H9 (cell line): ENCODE results near the gene ETV3L. TPM values are rescaled to one million over a fixed set of nuclear protein-coding genes. Genes with fewer than 3 reads are reported as not detected.

ENCODE experiments used
- DNase-seq: peaks from one replicate; pipeline ENCODE4 v3.0.0-alpha.2; 2017
- H2AFZ ChIP-seq: one replicate; pipeline ENCODE4 v1.6.1; 2013; ENCODE audit warnings: mild to moderate bottlenecking, low read length, control low read depth, moderate library complexity
- H2AK5ac ChIP-seq: 2 replicates; pipeline ENCODE4 v1.6.1; 2013; ENCODE audit warnings: low read length, control low read depth, mixed read lengths; ENCODE audit not compliant: insufficient read length
- H2BK120ac ChIP-seq: one replicate; pipeline ENCODE4 v1.6.1; 2013; ENCODE audit warnings: low read depth, mild to moderate bottlenecking, low read length, control low read depth, inconsistent platforms; ENCODE audit not compliant: poor library complexity, severe bottlenecking
- H2BK12ac ChIP-seq: 2 replicates; pipeline ENCODE4 v1.6.1; 2013; ENCODE audit warnings: low read length, control low read depth, mixed read lengths, low read depth; ENCODE audit not compliant: insufficient read length
- H2BK15ac ChIP-seq: 2 replicates; pipeline ENCODE4 v1.6.1; 2013; ENCODE audit warnings: low read depth, low read length, control low read depth
- H2BK20ac ChIP-seq: one replicate; pipeline ENCODE4 v1.6.1; 2013; ENCODE audit warnings: low read depth, mild to moderate bottlenecking, low read length, control low read depth, inconsistent platforms; ENCODE audit not compliant: poor library complexity, severe bottlenecking
- H2BK5ac ChIP-seq: 2 replicates; pipeline ENCODE4 v1.6.1; 2013; ENCODE audit warnings: low read length, control low read depth, mixed read lengths; ENCODE audit not compliant: insufficient read length
- H3K14ac ChIP-seq: 2 replicates; pipeline ENCODE4 v1.6.1; 2013; ENCODE audit warnings: low read length, control low read depth; ENCODE audit not compliant: insufficient read depth
- H3K18ac ChIP-seq: 2 replicates; pipeline ENCODE4 v1.6.1; 2013; ENCODE audit warnings: low read depth, mild to moderate bottlenecking, mixed read lengths, low read length, control low read depth; ENCODE audit not compliant: insufficient read length
- H3K23ac ChIP-seq: 2 replicates; pipeline ENCODE4 v1.6.1; 2013; ENCODE audit warnings: low read length, control low read depth, mixed read lengths, low read depth; ENCODE audit not compliant: insufficient read length
- H3K23me2 ChIP-seq: 2 replicates; pipeline ENCODE4 v1.6.1; 2013; ENCODE audit warnings: low read depth, mild to moderate bottlenecking, mixed read lengths, low read length, control low read depth; ENCODE audit not compliant: insufficient read length, poor library complexity, severe bottlenecking
- H3K27ac ChIP-seq: 2 replicates; pipeline ENCODE4 v1.5.1; 2013; ENCODE audit warnings: low read length, control low read depth, mixed read lengths, low read depth; ENCODE audit not compliant: insufficient read length
- H3K27me3 ChIP-seq: 2 replicates; pipeline ENCODE4 v1.6.1; 2013; ENCODE audit warnings: low read length, control low read depth, inconsistent platforms; ENCODE audit not compliant: insufficient read depth
- H3K4ac ChIP-seq: 2 replicates; pipeline ENCODE4 v1.6.1; 2013; ENCODE audit warnings: low read depth, mild to moderate bottlenecking, control low read depth, inconsistent platforms, low read length, moderate library complexity
- H3K4me1 ChIP-seq: 2 replicates; pipeline ENCODE4 v1.6.1; 2013; ENCODE audit warnings: low read length, control low read depth, inconsistent platforms; ENCODE audit not compliant: insufficient read depth
- H3K4me2 ChIP-seq: 2 replicates; pipeline ENCODE4 v1.6.1; 2013; ENCODE audit warnings: low read length, control low read depth, mixed read lengths; ENCODE audit not compliant: insufficient read length, insufficient read depth
- H3K56ac ChIP-seq: 2 replicates; pipeline ENCODE4 v1.6.1; 2013; ENCODE audit warnings: low read depth, mild to moderate bottlenecking, mixed read lengths, low read length, control low read depth; ENCODE audit not compliant: insufficient read length
- H3K79me1 ChIP-seq: 2 replicates; pipeline ENCODE4 v1.6.1; 2013; ENCODE audit warnings: low read depth, mild to moderate bottlenecking, moderate library complexity, low read length, control low read depth, inconsistent platforms; ENCODE audit not compliant: insufficient read depth, poor library complexity, severe bottlenecking
- H3K79me2 ChIP-seq: 2 replicates; pipeline ENCODE4 v1.6.1; 2013; ENCODE audit warnings: low read length, control low read depth, inconsistent platforms; ENCODE audit not compliant: insufficient read depth
- H3K9ac ChIP-seq: 2 replicates; pipeline ENCODE4 v1.6.1; 2013; ENCODE audit warnings: low read length, control low read depth, mixed read lengths; ENCODE audit not compliant: insufficient read length; ENCODE audit errors: extremely low read depth
- H3K9me3 ChIP-seq: one replicate; pipeline ENCODE4 v1.6.1; 2013; ENCODE audit warnings: low read depth, low read length, inconsistent platforms; ENCODE audit not compliant: control insufficient read depth
- H3T11ph ChIP-seq: one replicate; pipeline ENCODE4 v1.6.1; 2013; ENCODE audit warnings: mild to moderate bottlenecking, low read length, control low read depth, inconsistent platforms
- H4K20me1 ChIP-seq: one replicate; pipeline ENCODE4 v1.6.1; 2013; ENCODE audit not compliant: control insufficient read depth, insufficient read length, insufficient read depth
- H4K5ac ChIP-seq: 2 replicates; pipeline ENCODE4 v1.6.1; 2013; ENCODE audit warnings: low read depth, mild to moderate bottlenecking, mixed read lengths, low read length, control low read depth; ENCODE audit not compliant: insufficient read length
- H4K8ac ChIP-seq: replicated peaks from 2 replicates; pipeline ENCODE4 v1.6.1; 2013; ENCODE audit warnings: low read length, control low read depth, mixed read lengths, low read depth; ENCODE audit not compliant: insufficient read length
- H4K91ac ChIP-seq: 2 replicates; pipeline ENCODE4 v1.6.1; 2013; ENCODE audit warnings: low read depth, mild to moderate bottlenecking, moderate library complexity, mixed read lengths, low read length, control low read depth; ENCODE audit not compliant: insufficient read length
- H3K27ac Mint-ChIP-seq, 3 experiments: 2 replicates in 2 of 3; 3 replicates in 1 of 3; pipeline ENCODE4 v1.8.0; 2020 to 2021; ENCODE audit warnings: mixed read lengths in 3 of 3, mild to moderate bottlenecking in 1 of 3, moderate library complexity in 1 of 3
- H3K27me3 Mint-ChIP-seq: 2 replicates; pipeline ENCODE4 v1.8.0; 2021; ENCODE audit warnings: low read depth, mild to moderate bottlenecking, moderate library complexity, mixed read lengths
- H3K36me3 Mint-ChIP-seq, 3 experiments: 2 replicates in 2 of 3; 3 replicates in 1 of 3; pipeline ENCODE4 v1.8.0; 2020 to 2021; ENCODE audit warnings: low read depth in 3 of 3, mixed read lengths in 3 of 3; ENCODE audit not compliant: insufficient read depth in 1 of 3
- H3K4me1 Mint-ChIP-seq, 2 experiments: 2 replicates each; pipeline ENCODE4 v1.8.0; 2020; ENCODE audit warnings: mixed read lengths in 2 of 2
- H3K4me3 Mint-ChIP-seq, 2 experiments: 2 replicates in 1 of 2; 3 replicates in 1 of 2; pipeline ENCODE4 v1.8.0; 2020 to 2021; ENCODE audit warnings: mild to moderate bottlenecking in 2 of 2, mixed read lengths in 2 of 2, moderate library complexity in 1 of 2
- H3K9me3 Mint-ChIP-seq, 2 experiments: 2 replicates in 1 of 2; 3 replicates in 1 of 2; pipeline ENCODE4 v1.8.0; 2020; ENCODE audit warnings: mild to moderate bottlenecking in 2 of 2, mixed read lengths in 2 of 2, moderate library complexity in 1 of 2
- WGBS: extraction: QIAGEN DNeasy Blood & Tissue Kit; methylation state at CpG from one replicate; pipeline ENCODE4 v1.1.7; 2013; ENCODE audit warnings: missing lambda C conversion rate, low lambda C conversion rate, mixed read lengths; ENCODE audit not compliant: insufficient read length; ENCODE audit errors: extremely low coverage; 5-methylcytosine and 5-hydroxymethylcytosine counted together
- total RNA-seq: library from RNA; stranded (reverse); gene quantifications from 2 replicates; pipeline ENCODE4 v1.2.1, GENCODE V29; 2021
- TF ChIP-seq, protein P1 (sequence below): fragments of 200-600 bp; sonication (generic); conservative IDR thresholded peaks from 3 replicates; pipeline ENCODE4 v1.8.0; 2021; ENCODE audit warnings: antibody characterized with exemption, mild to moderate bottlenecking

Gene ETV3L
- total RNA-seq, 1 experiment from 2014 or later = 0.96 TPM

- H3K4me1 Mint-ChIP-seq = peaks cover 18 to 28% of the 10 kb centered on the region in 2 experiments
- H3K23me2 ChIP-seq = no peaks in the 10 kb centered on the region
- H2AK5ac ChIP-seq = no peak overlapping the region
- DNase-seq = no peak
- H3K4me1 ChIP-seq = no peaks in the 10 kb centered on the region
- H3K27ac Mint-ChIP-seq = no peak overlapping the region
- no peaks in the 10 kb centered on the region for H3K9me3 ChIP-seq
- no peak overlapping the region for H4K8ac ChIP-seq
- no CpG with 5 or more reads among the region's 2 CpGs for WGBS
- H2BK12ac ChIP-seq = no peak overlapping the region
- no peaks in the 10 kb centered on the region; a peak in 1 of 7 replicates for H3K36me3 Mint-ChIP-seq
- TF ChIP-seq, protein P1, sequence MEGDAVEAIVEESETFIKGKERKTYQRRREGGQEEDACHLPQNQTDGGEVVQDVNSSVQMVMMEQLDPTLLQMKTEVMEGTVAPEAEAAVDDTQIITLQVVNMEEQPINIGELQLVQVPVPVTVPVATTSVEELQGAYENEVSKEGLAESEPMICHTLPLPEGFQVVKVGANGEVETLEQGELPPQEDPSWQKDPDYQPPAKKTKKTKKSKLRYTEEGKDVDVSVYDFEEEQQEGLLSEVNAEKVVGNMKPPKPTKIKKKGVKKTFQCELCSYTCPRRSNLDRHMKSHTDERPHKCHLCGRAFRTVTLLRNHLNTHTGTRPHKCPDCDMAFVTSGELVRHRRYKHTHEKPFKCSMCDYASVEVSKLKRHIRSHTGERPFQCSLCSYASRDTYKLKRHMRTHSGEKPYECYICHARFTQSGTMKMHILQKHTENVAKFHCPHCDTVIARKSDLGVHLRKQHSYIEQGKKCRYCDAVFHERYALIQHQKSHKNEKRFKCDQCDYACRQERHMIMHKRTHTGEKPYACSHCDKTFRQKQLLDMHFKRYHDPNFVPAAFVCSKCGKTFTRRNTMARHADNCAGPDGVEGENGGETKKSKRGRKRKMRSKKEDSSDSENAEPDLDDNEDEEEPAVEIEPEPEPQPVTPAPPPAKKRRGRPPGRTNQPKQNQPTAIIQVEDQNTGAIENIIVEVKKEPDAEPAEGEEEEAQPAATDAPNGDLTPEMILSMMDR = no peak
- no peak overlapping the region for H2BK20ac ChIP-seq
- H3K18ac ChIP-seq = no peak overlapping the region
- no peak overlapping the region for H3K9ac ChIP-seq
- no peak overlapping the region for H2BK5ac ChIP-seq
- H3K14ac ChIP-seq = no peak overlapping the region
- H3K79me1 ChIP-seq = no peaks in the 10 kb centered on the region
- H3K4ac ChIP-seq = no peak overlapping the region
- H4K5ac ChIP-seq = no peak overlapping the region
- no peaks in the 10 kb centered on the region for H3K9me3 Mint-ChIP-seq
- H2BK120ac ChIP-seq = no peak overlapping the region
- no peak overlapping the region for H3K23ac ChIP-seq
- no peak overlapping the region for H3K4me3 Mint-ChIP-seq
- H3K27me3 ChIP-seq = no peaks in the 10 kb centered on the region
- no peak overlapping the region for H3T11ph ChIP-seq
- no peak overlapping the region for H3K4me2 ChIP-seq
- H3K27me3 Mint-ChIP-seq = no peaks in the 10 kb centered on the region
- H4K20me1 ChIP-seq = no peaks in the 10 kb centered on the region
- no peak overlapping the region for H2AFZ ChIP-seq
- no peaks in the 10 kb centered on the region for H3K79me2 ChIP-seq
- H2BK15ac ChIP-seq = no peak overlapping the region
- H3K56ac ChIP-seq = no peak overlapping the region
- H4K91ac ChIP-seq = no peak overlapping the region
- no peak overlapping the region for H3K27ac ChIP-seq
Observed at GRCh38 chr1:157095551-157095950, 4.1 kb downstream of the ETV3L start.
